ENCODE results near the gene PTPRN2.
"Not testable (repeated sequence)": the region's sequence is repeated elsewhere in the genome, so short reads cannot be mapped to it uniquely, and the experiment has no call there.

Gene PTPRN2

GRCh38 chr7:158406364-158406763, 181.3 kb downstream of the PTPRN2 start:
- DNase-seq (ENCODE audit: low spot score in 2 of 2) (no peak), ATAC-seq (replicated peaks; ENCODE audit: extremely low read depth, poor library complexity, severe bottlenecking) (no peak)
- Mint-ChIP-seq H3K4me3 (no peak overlapping the region), H3K9me3 (no peaks in the 10 kb centered on the region), H3K4me1 (no peaks in the 10 kb centered on the region), H3K27me3 (peaks cover 31% of the 10 kb centered on the region), H3K27ac (ENCODE audit: low read depth) (no peak overlapping the region), H3K36me3 (ENCODE audit: insufficient read depth) (no peaks in the 10 kb centered on the region)

- not testable (repeated sequence) for H3K4me3 Mint-ChIP-seq; H3K9me3 Mint-ChIP-seq; H3K27ac Mint-ChIP-seq (ENCODE audit: low read depth); H3K36me3 Mint-ChIP-seq (ENCODE audit: insufficient read depth); ATAC-seq (replicated peaks; ENCODE audit: extremely low read depth, poor library complexity, severe bottlenecking); DNase-seq (ENCODE audit: low spot score in 2 of 2); H3K4me1 Mint-ChIP-seq
- H3K27me3 Mint-ChIP-seq = peaks cover 35% of the 10 kb centered on the region
Measured at GRCh38 chr7:158405771-158406170, 181.9 kb downstream of the PTPRN2 start.

GRCh38 chr7:158405324-158405723, 182.3 kb downstream of the PTPRN2 start:
- no peaks in the 10 kb centered on the region for H3K36me3 Mint-ChIP-seq (ENCODE audit: insufficient read depth)
- no peaks in the 10 kb centered on the region for H3K9me3 Mint-ChIP-seq
- ATAC-seq (replicated peaks; ENCODE audit: extremely low read depth, poor library complexity, severe bottlenecking) (no peak), DNase-seq (ENCODE audit: low spot score in 2 of 2) (no peak)
- no peak overlapping the region for H3K27ac Mint-ChIP-seq (ENCODE audit: low read depth)
- H3K4me3 Mint-ChIP-seq = no peak overlapping the region
- H3K4me1 Mint-ChIP-seq = no peaks in the 10 kb centered on the region
- H3K27me3 Mint-ChIP-seq = peaks cover 35% of the 10 kb centered on the region

- ATAC-seq (replicated peaks; ENCODE audit: extremely low read depth, poor library complexity, severe bottlenecking) = no peak
- Mint-ChIP-seq H3K4me1 (no peaks in the 10 kb centered on the region), H3K36me3 (ENCODE audit: insufficient read depth) (no peaks in the 10 kb centered on the region), H3K27me3 (peaks cover 24% of the 10 kb centered on the region), H3K9me3 (peaks cover under 1% of the 10 kb centered on the region), H3K4me3 (no peak overlapping the region), H3K27ac (ENCODE audit: low read depth) (no peak overlapping the region)
- DNase-seq (ENCODE audit: low spot score in 2 of 2) = no peak
Measured at GRCh38 chr7:158404031-158404761, 183.4 kb downstream of the PTPRN2 start.

- ATAC-seq (replicated peaks; ENCODE audit: extremely low read depth, poor library complexity, severe bottlenecking) (no peak), DNase-seq (ENCODE audit: low spot score in 2 of 2) (no peak)
- Mint-ChIP-seq H3K4me3 (no peak overlapping the region), H3K36me3 (ENCODE audit: insufficient read depth) (no peaks in the 10 kb centered on the region), H3K27ac (ENCODE audit: low read depth) (no peak overlapping the region), H3K4me1 (no peaks in the 10 kb centered on the region), H3K9me3 (peaks cover 9% of the 10 kb centered on the region), H3K27me3 (peaks cover 17% of the 10 kb centered on the region)
Measured at GRCh38 chr7:158403013-158403821, 184.4 kb downstream of the PTPRN2 start.

GRCh38 chr7:158402471-158402870, 185.2 kb downstream of the PTPRN2 start:
- Mint-ChIP-seq H3K27me3 (peaks cover 17% of the 10 kb centered on the region), H3K4me3 (no peak overlapping the region), H3K27ac (ENCODE audit: low read depth) (no peak overlapping the region), H3K36me3 (ENCODE audit: insufficient read depth) (peaks cover under 1% of the 10 kb centered on the region), H3K4me1 (no peaks in the 10 kb centered on the region), H3K9me3 (peaks cover 9% of the 10 kb centered on the region)
- ATAC-seq (replicated peaks; ENCODE audit: extremely low read depth, poor library complexity, severe bottlenecking) = no peak
- no peak for DNase-seq (ENCODE audit: low spot score in 2 of 2)

- H3K4me1 Mint-ChIP-seq = no peaks in the 10 kb centered on the region
- ATAC-seq (replicated peaks; ENCODE audit: extremely low read depth, poor library complexity, severe bottlenecking) = no peak
- no peak for DNase-seq (ENCODE audit: low spot score in 2 of 2)
- peaks cover 2% of the 10 kb centered on the region for H3K36me3 Mint-ChIP-seq (ENCODE audit: insufficient read depth)
- H3K4me3 Mint-ChIP-seq = no peak overlapping the region
- peaks cover 9% of the 10 kb centered on the region for H3K9me3 Mint-ChIP-seq
- peaks cover 17% of the 10 kb centered on the region for H3K27me3 Mint-ChIP-seq
- no peak overlapping the region for H3K27ac Mint-ChIP-seq (ENCODE audit: low read depth)
Measured at GRCh38 chr7:158401826-158402225, 185.8 kb downstream of the PTPRN2 start.

GRCh38 chr7:158401295-158401694, 186.3 kb downstream of the PTPRN2 start:
- no peaks in the 10 kb centered on the region for H3K4me1 Mint-ChIP-seq
- peaks cover 17% of the 10 kb centered on the region for H3K27me3 Mint-ChIP-seq
- H3K27ac Mint-ChIP-seq (ENCODE audit: low read depth) = no peak overlapping the region
- H3K36me3 Mint-ChIP-seq (ENCODE audit: insufficient read depth) = peaks cover 2% of the 10 kb centered on the region
- peaks cover 9% of the 10 kb centered on the region for H3K9me3 Mint-ChIP-seq
- DNase-seq (ENCODE audit: low spot score in 2 of 2) (no peak), ATAC-seq (replicated peaks; ENCODE audit: extremely low read depth, poor library complexity, severe bottlenecking) (no peak)
- no peak overlapping the region for H3K4me3 Mint-ChIP-seq

GRCh38 chr7:158400601-158401225, 186.9 kb downstream of the PTPRN2 start:
- ATAC-seq (replicated peaks; ENCODE audit: extremely low read depth, poor library complexity, severe bottlenecking) = no peak
- no peaks in the 10 kb centered on the region for H3K4me1 Mint-ChIP-seq
- H3K27me3 Mint-ChIP-seq = peaks cover 17% of the 10 kb centered on the region
- no peak overlapping the region for H3K4me3 Mint-ChIP-seq
- H3K9me3 Mint-ChIP-seq = peaks cover 9% of the 10 kb centered on the region
- peaks cover 2% of the 10 kb centered on the region for H3K36me3 Mint-ChIP-seq (ENCODE audit: insufficient read depth)
- DNase-seq (ENCODE audit: low spot score in 2 of 2) = no peak
- H3K27ac Mint-ChIP-seq (ENCODE audit: low read depth) = no peak overlapping the region

- no peak for DNase-seq (ENCODE audit: low spot score in 2 of 2)
- peaks cover 9% of the 10 kb centered on the region for H3K9me3 Mint-ChIP-seq
Measured at GRCh38 chr7:158399762-158400161, 187.9 kb downstream of the PTPRN2 start.

GRCh38 chr7:158398750-158399149, 188.9 kb downstream of the PTPRN2 start:
- Mint-ChIP-seq H3K27ac (ENCODE audit: low read depth) (no peak overlapping the region), H3K9me3 (peaks cover 9% of the 10 kb centered on the region), H3K4me3 (no peak overlapping the region), H3K4me1 (no peaks in the 10 kb centered on the region), H3K36me3 (ENCODE audit: insufficient read depth) (peaks cover 2% of the 10 kb centered on the region), H3K27me3 (peaks cover 17% of the 10 kb centered on the region)
- ATAC-seq (replicated peaks; ENCODE audit: extremely low read depth, poor library complexity, severe bottlenecking) = no peak
- DNase-seq (ENCODE audit: low spot score in 2 of 2) = no peak

More at GRCh38 chr7:158399762-158400161, 187.9 kb downstream of the PTPRN2 start:
- Mint-ChIP-seq H3K4me3 (no peak overlapping the region), H3K27me3 (peaks cover 17% of the 10 kb centered on the region), H3K36me3 (ENCODE audit: insufficient read depth) (peaks cover 2% of the 10 kb centered on the region), H3K27ac (ENCODE audit: low read depth) (no peak overlapping the region), H3K4me1 (no peaks in the 10 kb centered on the region)
- no peak for ATAC-seq (replicated peaks; ENCODE audit: extremely low read depth, poor library complexity, severe bottlenecking)

GRCh38 chr7:158397885-158398284, 189.7 kb downstream of the PTPRN2 start:
- H3K9me3 Mint-ChIP-seq = peaks cover 9% of the 10 kb centered on the region

More at GRCh38 chr7:158397885-158398284, 189.7 kb downstream of the PTPRN2 start:
- Mint-ChIP-seq H3K27ac (ENCODE audit: low read depth) (no peak overlapping the region), H3K36me3 (ENCODE audit: insufficient read depth) (peaks cover 7% of the 10 kb centered on the region), H3K27me3 (peaks cover 17% of the 10 kb centered on the region), H3K4me1 (no peaks in the 10 kb centered on the region), H3K4me3 (no peak overlapping the region)
- DNase-seq (ENCODE audit: low spot score in 2 of 2) = no peak
- ATAC-seq (replicated peaks; ENCODE audit: extremely low read depth, poor library complexity, severe bottlenecking) = no peak

Measured in central memory CD8-positive, alpha-beta T cell (primary cell).